Spleen (tissue), 11 donors: ENCODE data around the gene SHMT2. TPM values are rescaled to one million over a fixed set of nuclear protein-coding genes. Genes with fewer than 3 reads are reported as not detected.

Experiments
- DNase-seq: peaks from one replicate; pipeline ENCODE4 v3.0.0-alpha.2; 2020
- H3K27ac ChIP-seq, 8 donors: fragments of 200-600 bp; sonication (generic) in 7 of 8; 1 replicate in 4 of 8; 2 replicates in 4 of 8; pipeline versions ENCODE4 v1.5.0 to v1.8.0; 2016 to 2021; ENCODE audit warnings: inconsistent platforms in 4 of 8, mild to moderate bottlenecking in 4 of 8, moderate library complexity in 1 of 8
- H3K27me3 ChIP-seq, 7 donors: fragments of 200-600 bp; sonication (generic) in 6 of 7; replicated peaks in 1 of 7; 1 replicate in 4 of 7; 2 replicates in 3 of 7; pipeline versions ENCODE4 v1.5.0 to v1.8.0; 2016 to 2021; ENCODE audit warnings: inconsistent platforms in 3 of 7, mild to moderate bottlenecking in 1 of 7
- H3K36me3 ChIP-seq, 6 donors: fragments of 200-600 bp; sonication (generic) in 5 of 6; 1 replicate in 4 of 6; 2 replicates in 2 of 6; pipeline versions ENCODE4 v1.5.0 to v1.8.0; 2016 to 2021; ENCODE audit warnings: inconsistent platforms in 2 of 6
- H3K4me1 ChIP-seq, 6 donors: fragments of 200-600 bp; sonication (generic) in 5 of 6; 1 replicate in 3 of 6; 2 replicates in 3 of 6; pipeline versions ENCODE4 v1.5.0 to v1.8.0; 2016 to 2021; ENCODE audit warnings: inconsistent platforms in 3 of 6
- H3K4me3 ChIP-seq, 8 donors: fragments of 200-600 bp; sonication (generic) in 7 of 8; 1 replicate in 4 of 8; 2 replicates in 4 of 8; pipeline versions ENCODE4 v1.5.0 to v1.8.0; 2016 to 2021; ENCODE audit warnings: inconsistent platforms in 4 of 8, mild to moderate bottlenecking in 4 of 8, moderate library complexity in 2 of 8
- H3K9me3 ChIP-seq, 8 donors: fragments of 200-600 bp; sonication (generic) in 7 of 8; 1 replicate in 4 of 8; 2 replicates in 4 of 8; pipeline versions ENCODE4 v1.5.0 to v1.8.0; 2016 to 2021; ENCODE audit warnings: inconsistent platforms in 4 of 8
- POLR2A ChIP-seq, 3 donors: fragments of 450-650 bp; IDR thresholded peaks; one replicate each; pipeline ENCODE4 v1.5.1; 2017; ENCODE audit warnings: antibody characterized with exemption in 3 of 3, mild to moderate bottlenecking in 1 of 3
- POLR2AphosphoS5 ChIP-seq, 3 donors: sonication (generic); formaldehyde crosslinking; IDR thresholded peaks; one replicate each; pipeline ENCODE4 v1.5.1; 2017; ENCODE audit warnings: antibody characterized with exemption in 3 of 3
- WGBS, 5 donors: extraction: QIAGEN DNeasy Blood & Tissue Kit in 3 of 5; methylation state at CpG; one replicate each; pipeline versions ENCODE4 v1.1.5 to v1.1.7; 2013 to 2018; 5-methylcytosine and 5-hydroxymethylcytosine counted together
- intact Hi-C: fragments of 100-400 bp; cut with DNase I; formaldehyde crosslinking; loops from one replicate; pipeline ENCODE4 v1.15.0; 2023; ENCODE audit warnings: low total_unique reads
- polyA plus RNA-seq, 3 donors: library from polyadenylated mRNA; stranded (reverse); fragments of 200-250 nt; gene quantifications; one replicate each; pipeline ENCODE4 v1.2.1, GENCODE V29; 2013
- total RNA-seq, 7 donors: library from RNA; depleted of rRNA in 3 of 7; stranded (reverse); fragments of >200 nt in 3 of 7; fragmentation: NEBNext Ultra II Directional in 4 of 7; extraction: Animal tissue kit (Norgen Biotek cat#: 25700) in 4 of 7; gene quantifications; one replicate each; pipeline versions ENCODE4 v1.1.0 to v1.2.1, GENCODE V29; 2016 to 2021
- TF ChIP-seq, protein P1 (sequence below), 11 experiments: fragments of 200-600 bp in 7 of 11; fragments of 450-650 bp in 4 of 11; sonication (generic) in 4 of 11; IDR thresholded peaks in 8 of 11; conservative IDR thresholded peaks in 3 of 11; 1 replicate in 7 of 11; 2 replicates in 4 of 11; pipeline versions ENCODE4 v1.4.0 to v1.8.0; 2016 to 2021; ENCODE audit warnings: antibody characterized with exemption in 11 of 11, inconsistent platforms in 4 of 11, mild to moderate bottlenecking in 1 of 11
- donor health status: healthy with polysubstance abuse.
- donor health status: DM: no; HTN: no; CAD: no; lungs with moderate emphysema.
- donor health status: DM: no; HTN: no; CAD: no.
- donor health status: Bipolar disorder and iron deficiency.
- donor health status: healthy.
- donor health status: DM: no; HTN: no; CAD: no.
- donor health status: DM: yes; HTN: yes; CAD: no.

SHMT2 gene
- total and polyA plus RNA-seq, 10 donors, result 47.3 to 86.6 (median 62.9) TPM

GRCh38 chr12:57262126-57262822 lies 32.8 kb downstream of the SHMT2 start:
- TF ChIP-seq, protein P1, sequence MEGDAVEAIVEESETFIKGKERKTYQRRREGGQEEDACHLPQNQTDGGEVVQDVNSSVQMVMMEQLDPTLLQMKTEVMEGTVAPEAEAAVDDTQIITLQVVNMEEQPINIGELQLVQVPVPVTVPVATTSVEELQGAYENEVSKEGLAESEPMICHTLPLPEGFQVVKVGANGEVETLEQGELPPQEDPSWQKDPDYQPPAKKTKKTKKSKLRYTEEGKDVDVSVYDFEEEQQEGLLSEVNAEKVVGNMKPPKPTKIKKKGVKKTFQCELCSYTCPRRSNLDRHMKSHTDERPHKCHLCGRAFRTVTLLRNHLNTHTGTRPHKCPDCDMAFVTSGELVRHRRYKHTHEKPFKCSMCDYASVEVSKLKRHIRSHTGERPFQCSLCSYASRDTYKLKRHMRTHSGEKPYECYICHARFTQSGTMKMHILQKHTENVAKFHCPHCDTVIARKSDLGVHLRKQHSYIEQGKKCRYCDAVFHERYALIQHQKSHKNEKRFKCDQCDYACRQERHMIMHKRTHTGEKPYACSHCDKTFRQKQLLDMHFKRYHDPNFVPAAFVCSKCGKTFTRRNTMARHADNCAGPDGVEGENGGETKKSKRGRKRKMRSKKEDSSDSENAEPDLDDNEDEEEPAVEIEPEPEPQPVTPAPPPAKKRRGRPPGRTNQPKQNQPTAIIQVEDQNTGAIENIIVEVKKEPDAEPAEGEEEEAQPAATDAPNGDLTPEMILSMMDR (IDR thresholded peaks at IDR 0.05 in 8 of 11, conservative IDR thresholded peaks at IDR 0.05 in 3 of 11), result no peak
- TF ChIP-seq POLR2A (IDR thresholded peaks at IDR 0.05), result no peak
- TF ChIP-seq POLR2AphosphoS5 (IDR thresholded peaks at IDR 0.05), result no peak
- H3K4me1 ChIP-seq, result peaks cover 3 to 12% (median 5%) of the 10 kb centered on the region in 6 donors
- H3K36me3 ChIP-seq, result peaks cover 2 to 93% (median 63%) of the 10 kb centered on the region in 6 donors
- WGBS, 5 donors, result 83 to 95% (median 94%) methylated on average over 3 of the region's 3 CpGs
- intact Hi-C loops, result loop anchor here (5.0 kb wide), 1 partner anchor 190 kb away; no protein-coding TSS in a partner anchor
- no peak for DNase-seq
- no peaks in the 10 kb centered on the region for H3K9me3 ChIP-seq
- no peak overlapping the region for H3K27ac ChIP-seq
- H3K27me3 ChIP-seq, result no peaks in the 10 kb centered on the region
- no peak overlapping the region for H3K4me3 ChIP-seq

- Histone ChIP-seq H3K36me3 (peaks cover 2 to 93% (median 63%) of the 10 kb centered on the region in 6 donors), H3K27ac (no peak overlapping the region), H3K9me3 (no peaks in the 10 kb centered on the region), H3K4me1 (peaks cover 3 to 13% (median 5%) of the 10 kb centered on the region in 6 donors), H3K4me3 (no peak overlapping the region), H3K27me3 (no peaks in the 10 kb centered on the region)
- intact Hi-C loops, result loop anchor here (5.0 kb wide), 1 partner anchor 189 kb away; no protein-coding TSS in a partner anchor
- 87 to 96% (median 90%) methylated on average over 2 of the region's 2 CpGs for WGBS, 5 donors
- no peak for DNase-seq
- TF ChIP-seq POLR2AphosphoS5 (IDR thresholded peaks at IDR 0.05), result no peak
- TF ChIP-seq, protein P1 (IDR thresholded peaks at IDR 0.05 in 8 of 11, conservative IDR thresholded peaks at IDR 0.05 in 3 of 11), result no peak
- no peak for TF ChIP-seq POLR2A (IDR thresholded peaks at IDR 0.05)
Measured at GRCh38 chr12:57263096-57263495, 33.6 kb downstream of the SHMT2 start.

- H3K9me3 ChIP-seq, result no peaks in the 10 kb centered on the region
- TF ChIP-seq, protein P1 (IDR thresholded peaks at IDR 0.05 in 8 of 11, conservative IDR thresholded peaks at IDR 0.05 in 3 of 11), result no peak
- no peak for TF ChIP-seq POLR2A (IDR thresholded peaks at IDR 0.05)
- no peak for TF ChIP-seq POLR2AphosphoS5 (IDR thresholded peaks at IDR 0.05)
- no peaks in the 10 kb centered on the region for H3K27me3 ChIP-seq
- peaks cover 3 to 19% (median 5%) of the 10 kb centered on the region in 6 donors for H3K4me1 ChIP-seq
- intact Hi-C loops, result no loop called here
- H3K4me3 ChIP-seq, result no peak overlapping the region
- no peak for DNase-seq
- peaks cover 3 to 93% (median 58%) of the 10 kb centered on the region in 6 donors for H3K36me3 ChIP-seq
- H3K27ac ChIP-seq, result no peak overlapping the region
Measured at GRCh38 chr12:57266681-57267080, 37.2 kb downstream of the SHMT2 start.

- TF ChIP-seq POLR2A (IDR thresholded peaks at IDR 0.05) (no peak), POLR2AphosphoS5 (IDR thresholded peaks at IDR 0.05) (no peak)
- TF ChIP-seq, protein P1 (IDR thresholded peaks at IDR 0.05 in 8 of 11, conservative IDR thresholded peaks at IDR 0.05 in 3 of 11), result no peak
- intact Hi-C loops, result no loop called here
- Histone ChIP-seq H3K4me3 (no peak overlapping the region), H3K9me3 (no peaks in the 10 kb centered on the region), H3K36me3 (peaks cover 3 to 93% (median 53%) of the 10 kb centered on the region in 6 donors), H3K27ac (peak overlapping the region in 1 of 8 donors; percentile 11), H3K4me1 (peaks cover 4 to 30% (median 11%) of the 10 kb centered on the region in 6 donors), H3K27me3 (no peaks in the 10 kb centered on the region)
- DNase-seq, result no peak
- WGBS, 5 donors, result 56 to 82% (median 66%) methylated on average over 7 of the region's 7 CpGs
Measured at GRCh38 chr12:57268264-57268663, 38.8 kb downstream of the SHMT2 start.
